Measurements from ENCODE around the gene SLC4A5. TPM values are rescaled to one million over a fixed set of nuclear protein-coding genes. Genes with fewer than 3 reads are reported as not detected.

SLC4A5 gene
- total and polyA plus RNA-seq, 2 of the 8 experiments (the other 6 are each of a cell fraction or from before 2014, with no cell fraction given), result 0.42 to 0.52 TPM

- TF ChIP-seq CBX5 (IDR thresholded peaks at IDR 0.05; ENCODE audit: low read depth, low read length) (no peak), HDAC6 (IDR thresholded peaks at IDR 0.05; ENCODE audit: low read depth, low read length) (no peak), EP300 (IDR thresholded peaks at IDR 0.05; ENCODE audit: borderline replicate concordance in 1 of 2, low read depth in 2 of 2, low read length in 2 of 2) (no peak), POLR2AphosphoS5 (IDR thresholded peaks at IDR 0.05; ENCODE audit: low read depth, low read length) (no peak)
Measured at GRCh38 chr2:74259733-74260132, 83.5 kb downstream of the SLC4A5 start (continued).

Measured in H1 (cell line).